ENCODE results near the gene ENGASE.

GRCh38 chr17:79132271-79133064, 57.8 kb downstream of the ENGASE start:
- TF ChIP-seq POLR2A (IDR thresholded peaks at IDR 0.05; ENCODE audit: low read depth) (no peak), POLR2AphosphoS5 (IDR thresholded peaks at IDR 0.05) (no peak)
- TF ChIP-seq, protein P1, sequence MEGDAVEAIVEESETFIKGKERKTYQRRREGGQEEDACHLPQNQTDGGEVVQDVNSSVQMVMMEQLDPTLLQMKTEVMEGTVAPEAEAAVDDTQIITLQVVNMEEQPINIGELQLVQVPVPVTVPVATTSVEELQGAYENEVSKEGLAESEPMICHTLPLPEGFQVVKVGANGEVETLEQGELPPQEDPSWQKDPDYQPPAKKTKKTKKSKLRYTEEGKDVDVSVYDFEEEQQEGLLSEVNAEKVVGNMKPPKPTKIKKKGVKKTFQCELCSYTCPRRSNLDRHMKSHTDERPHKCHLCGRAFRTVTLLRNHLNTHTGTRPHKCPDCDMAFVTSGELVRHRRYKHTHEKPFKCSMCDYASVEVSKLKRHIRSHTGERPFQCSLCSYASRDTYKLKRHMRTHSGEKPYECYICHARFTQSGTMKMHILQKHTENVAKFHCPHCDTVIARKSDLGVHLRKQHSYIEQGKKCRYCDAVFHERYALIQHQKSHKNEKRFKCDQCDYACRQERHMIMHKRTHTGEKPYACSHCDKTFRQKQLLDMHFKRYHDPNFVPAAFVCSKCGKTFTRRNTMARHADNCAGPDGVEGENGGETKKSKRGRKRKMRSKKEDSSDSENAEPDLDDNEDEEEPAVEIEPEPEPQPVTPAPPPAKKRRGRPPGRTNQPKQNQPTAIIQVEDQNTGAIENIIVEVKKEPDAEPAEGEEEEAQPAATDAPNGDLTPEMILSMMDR (IDR thresholded peaks at IDR 0.05): no peak
